H9 (cell line): Measurements from ENCODE around the gene RALGAPA2. TPM values are rescaled to one million over a fixed set of nuclear protein-coding genes. Genes with fewer than 3 reads are reported as not detected.

Experiments
- DNase-seq: peaks from one replicate; pipeline ENCODE4 v3.0.0-alpha.2; 2017
- H2AFZ ChIP-seq: one replicate; pipeline ENCODE4 v1.6.1; 2013; ENCODE audit warnings: mild to moderate bottlenecking, low read length, control low read depth, moderate library complexity
- H2AK5ac ChIP-seq: 2 replicates; pipeline ENCODE4 v1.6.1; 2013; ENCODE audit warnings: low read length, control low read depth, mixed read lengths; ENCODE audit not compliant: insufficient read length
- H2BK120ac ChIP-seq: one replicate; pipeline ENCODE4 v1.6.1; 2013; ENCODE audit warnings: low read depth, mild to moderate bottlenecking, low read length, control low read depth, inconsistent platforms; ENCODE audit not compliant: poor library complexity, severe bottlenecking
- H2BK12ac ChIP-seq: 2 replicates; pipeline ENCODE4 v1.6.1; 2013; ENCODE audit warnings: low read length, control low read depth, mixed read lengths, low read depth; ENCODE audit not compliant: insufficient read length
- H2BK15ac ChIP-seq: 2 replicates; pipeline ENCODE4 v1.6.1; 2013; ENCODE audit warnings: low read depth, low read length, control low read depth
- H2BK20ac ChIP-seq: one replicate; pipeline ENCODE4 v1.6.1; 2013; ENCODE audit warnings: low read depth, mild to moderate bottlenecking, low read length, control low read depth, inconsistent platforms; ENCODE audit not compliant: poor library complexity, severe bottlenecking
- H2BK5ac ChIP-seq: 2 replicates; pipeline ENCODE4 v1.6.1; 2013; ENCODE audit warnings: low read length, control low read depth, mixed read lengths; ENCODE audit not compliant: insufficient read length
- H3K14ac ChIP-seq: 2 replicates; pipeline ENCODE4 v1.6.1; 2013; ENCODE audit warnings: low read length, control low read depth; ENCODE audit not compliant: insufficient read depth
- H3K18ac ChIP-seq: 2 replicates; pipeline ENCODE4 v1.6.1; 2013; ENCODE audit warnings: low read depth, mild to moderate bottlenecking, mixed read lengths, low read length, control low read depth; ENCODE audit not compliant: insufficient read length
- H3K23ac ChIP-seq: 2 replicates; pipeline ENCODE4 v1.6.1; 2013; ENCODE audit warnings: low read length, control low read depth, mixed read lengths, low read depth; ENCODE audit not compliant: insufficient read length
- H3K23me2 ChIP-seq: 2 replicates; pipeline ENCODE4 v1.6.1; 2013; ENCODE audit warnings: low read depth, mild to moderate bottlenecking, mixed read lengths, low read length, control low read depth; ENCODE audit not compliant: insufficient read length, poor library complexity, severe bottlenecking
- H3K27ac ChIP-seq: 2 replicates; pipeline ENCODE4 v1.5.1; 2013; ENCODE audit warnings: low read length, control low read depth, mixed read lengths, low read depth; ENCODE audit not compliant: insufficient read length
- H3K27me3 ChIP-seq: 2 replicates; pipeline ENCODE4 v1.6.1; 2013; ENCODE audit warnings: low read length, control low read depth, inconsistent platforms; ENCODE audit not compliant: insufficient read depth
- H3K4ac ChIP-seq: 2 replicates; pipeline ENCODE4 v1.6.1; 2013; ENCODE audit warnings: low read depth, mild to moderate bottlenecking, control low read depth, inconsistent platforms, low read length, moderate library complexity
- H3K4me1 ChIP-seq: 2 replicates; pipeline ENCODE4 v1.6.1; 2013; ENCODE audit warnings: low read length, control low read depth, inconsistent platforms; ENCODE audit not compliant: insufficient read depth
- H3K4me2 ChIP-seq: 2 replicates; pipeline ENCODE4 v1.6.1; 2013; ENCODE audit warnings: low read length, control low read depth, mixed read lengths; ENCODE audit not compliant: insufficient read length, insufficient read depth
- H3K56ac ChIP-seq: 2 replicates; pipeline ENCODE4 v1.6.1; 2013; ENCODE audit warnings: low read depth, mild to moderate bottlenecking, mixed read lengths, low read length, control low read depth; ENCODE audit not compliant: insufficient read length
- H3K79me1 ChIP-seq: 2 replicates; pipeline ENCODE4 v1.6.1; 2013; ENCODE audit warnings: low read depth, mild to moderate bottlenecking, moderate library complexity, low read length, control low read depth, inconsistent platforms; ENCODE audit not compliant: insufficient read depth, poor library complexity, severe bottlenecking
- H3K79me2 ChIP-seq: 2 replicates; pipeline ENCODE4 v1.6.1; 2013; ENCODE audit warnings: low read length, control low read depth, inconsistent platforms; ENCODE audit not compliant: insufficient read depth
- H3K9ac ChIP-seq: 2 replicates; pipeline ENCODE4 v1.6.1; 2013; ENCODE audit warnings: low read length, control low read depth, mixed read lengths; ENCODE audit not compliant: insufficient read length; ENCODE audit errors: extremely low read depth
- H3K9me3 ChIP-seq: one replicate; pipeline ENCODE4 v1.6.1; 2013; ENCODE audit warnings: low read depth, low read length, inconsistent platforms; ENCODE audit not compliant: control insufficient read depth
- H3T11ph ChIP-seq: one replicate; pipeline ENCODE4 v1.6.1; 2013; ENCODE audit warnings: mild to moderate bottlenecking, low read length, control low read depth, inconsistent platforms
- H4K20me1 ChIP-seq: one replicate; pipeline ENCODE4 v1.6.1; 2013; ENCODE audit not compliant: control insufficient read depth, insufficient read length, insufficient read depth
- H4K5ac ChIP-seq: 2 replicates; pipeline ENCODE4 v1.6.1; 2013; ENCODE audit warnings: low read depth, mild to moderate bottlenecking, mixed read lengths, low read length, control low read depth; ENCODE audit not compliant: insufficient read length
- H4K8ac ChIP-seq: replicated peaks from 2 replicates; pipeline ENCODE4 v1.6.1; 2013; ENCODE audit warnings: low read length, control low read depth, mixed read lengths, low read depth; ENCODE audit not compliant: insufficient read length
- H4K91ac ChIP-seq: 2 replicates; pipeline ENCODE4 v1.6.1; 2013; ENCODE audit warnings: low read depth, mild to moderate bottlenecking, moderate library complexity, mixed read lengths, low read length, control low read depth; ENCODE audit not compliant: insufficient read length
- H3K27ac Mint-ChIP-seq, 3 experiments: 2 replicates in 2 of 3; 3 replicates in 1 of 3; pipeline ENCODE4 v1.8.0; 2020 to 2021; ENCODE audit warnings: mixed read lengths in 3 of 3, mild to moderate bottlenecking in 1 of 3, moderate library complexity in 1 of 3
- H3K27me3 Mint-ChIP-seq: 2 replicates; pipeline ENCODE4 v1.8.0; 2021; ENCODE audit warnings: low read depth, mild to moderate bottlenecking, moderate library complexity, mixed read lengths
- H3K36me3 Mint-ChIP-seq, 3 experiments: 2 replicates in 2 of 3; 3 replicates in 1 of 3; pipeline ENCODE4 v1.8.0; 2020 to 2021; ENCODE audit warnings: low read depth in 3 of 3, mixed read lengths in 3 of 3; ENCODE audit not compliant: insufficient read depth in 1 of 3
- H3K4me1 Mint-ChIP-seq, 2 experiments: 2 replicates each; pipeline ENCODE4 v1.8.0; 2020; ENCODE audit warnings: mixed read lengths in 2 of 2
- H3K4me3 Mint-ChIP-seq, 2 experiments: 2 replicates in 1 of 2; 3 replicates in 1 of 2; pipeline ENCODE4 v1.8.0; 2020 to 2021; ENCODE audit warnings: mild to moderate bottlenecking in 2 of 2, mixed read lengths in 2 of 2, moderate library complexity in 1 of 2
- H3K9me3 Mint-ChIP-seq, 2 experiments: 2 replicates in 1 of 2; 3 replicates in 1 of 2; pipeline ENCODE4 v1.8.0; 2020; ENCODE audit warnings: mild to moderate bottlenecking in 2 of 2, mixed read lengths in 2 of 2, moderate library complexity in 1 of 2
- WGBS: extraction: QIAGEN DNeasy Blood & Tissue Kit; methylation state at CpG from one replicate; pipeline ENCODE4 v1.1.7; 2013; ENCODE audit warnings: missing lambda C conversion rate, low lambda C conversion rate, mixed read lengths; ENCODE audit not compliant: insufficient read length; ENCODE audit errors: extremely low coverage; 5-methylcytosine and 5-hydroxymethylcytosine counted together
- total RNA-seq: library from RNA; stranded (reverse); gene quantifications from 2 replicates; pipeline ENCODE4 v1.2.1, GENCODE V29; 2021
- TF ChIP-seq, protein P1 (sequence below): fragments of 200-600 bp; sonication (generic); conservative IDR thresholded peaks from 3 replicates; pipeline ENCODE4 v1.8.0; 2021; ENCODE audit warnings: antibody characterized with exemption, mild to moderate bottlenecking

RALGAPA2 gene
- total RNA-seq, 1 experiment from 2014 or later, result 16.6 TPM

GRCh38 chr20:20521736-20522135, 190.7 kb downstream of the RALGAPA2 start:
- Histone ChIP-seq H3K23me2 (no peaks in the 10 kb centered on the region), H2BK20ac (no peak overlapping the region), H2BK120ac (no peak overlapping the region), H3K9me3 (no peaks in the 10 kb centered on the region), H3T11ph (no peak overlapping the region), H3K79me1 (no peaks in the 10 kb centered on the region), H3K14ac (no peak overlapping the region), H4K20me1 (no peaks in the 10 kb centered on the region), H3K56ac (no peak overlapping the region), H3K18ac (no peak overlapping the region), H4K8ac (no peak overlapping the region), H2AFZ (no peak overlapping the region), H2BK15ac (no peak overlapping the region), H2BK12ac (no peak overlapping the region), H3K27ac (no peak overlapping the region), H3K9ac (no peak overlapping the region), H4K5ac (no peak overlapping the region), H4K91ac (no peak overlapping the region), H3K4ac (no peak overlapping the region), H2BK5ac (no peak overlapping the region), H3K4me2 (no peak overlapping the region), H3K27me3 (no peaks in the 10 kb centered on the region), H3K23ac (no peak overlapping the region), H3K79me2 (no peaks in the 10 kb centered on the region), H3K4me1 (no peaks in the 10 kb centered on the region), H2AK5ac (no peak overlapping the region)
- TF ChIP-seq, protein P1, sequence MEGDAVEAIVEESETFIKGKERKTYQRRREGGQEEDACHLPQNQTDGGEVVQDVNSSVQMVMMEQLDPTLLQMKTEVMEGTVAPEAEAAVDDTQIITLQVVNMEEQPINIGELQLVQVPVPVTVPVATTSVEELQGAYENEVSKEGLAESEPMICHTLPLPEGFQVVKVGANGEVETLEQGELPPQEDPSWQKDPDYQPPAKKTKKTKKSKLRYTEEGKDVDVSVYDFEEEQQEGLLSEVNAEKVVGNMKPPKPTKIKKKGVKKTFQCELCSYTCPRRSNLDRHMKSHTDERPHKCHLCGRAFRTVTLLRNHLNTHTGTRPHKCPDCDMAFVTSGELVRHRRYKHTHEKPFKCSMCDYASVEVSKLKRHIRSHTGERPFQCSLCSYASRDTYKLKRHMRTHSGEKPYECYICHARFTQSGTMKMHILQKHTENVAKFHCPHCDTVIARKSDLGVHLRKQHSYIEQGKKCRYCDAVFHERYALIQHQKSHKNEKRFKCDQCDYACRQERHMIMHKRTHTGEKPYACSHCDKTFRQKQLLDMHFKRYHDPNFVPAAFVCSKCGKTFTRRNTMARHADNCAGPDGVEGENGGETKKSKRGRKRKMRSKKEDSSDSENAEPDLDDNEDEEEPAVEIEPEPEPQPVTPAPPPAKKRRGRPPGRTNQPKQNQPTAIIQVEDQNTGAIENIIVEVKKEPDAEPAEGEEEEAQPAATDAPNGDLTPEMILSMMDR, result no peak
- H3K4me3 Mint-ChIP-seq, result no peak overlapping the region
- no peak overlapping the region for H3K27ac Mint-ChIP-seq
- H3K27me3 Mint-ChIP-seq, result no peaks in the 10 kb centered on the region
- H3K36me3 Mint-ChIP-seq, result peaks cover 0 to 6% (median 2%) of the 10 kb centered on the region in 3 experiments; a peak in 4 of 7 replicates
- H3K4me1 Mint-ChIP-seq, result no peaks in the 10 kb centered on the region
- WGBS, result no CpG with 5 or more reads among the region's 1 CpG
- DNase-seq, result no peak
- no peaks in the 10 kb centered on the region for H3K9me3 Mint-ChIP-seq
